Loucy (cell line): ENCODE data around the gene TBX6.

ENCODE experiments used
- H2AFZ ChIP-seq: fragments of 200-600 bp; sonication (generic); 2 replicates; pipeline ENCODE4 v1.6.0; 2016; ENCODE audit warnings: antibody characterized with exemption, mild to moderate bottlenecking, low read length, moderate library complexity
- H3F3A ChIP-seq: fragments of 200-600 bp; 2 replicates; pipeline ENCODE4 v1.6.0; 2016; ENCODE audit warnings: antibody characterized with exemption, low read depth, mild to moderate bottlenecking
- H3K27me3 ChIP-seq: fragments of 200-600 bp; sonication (generic); 2 replicates; pipeline ENCODE4 v1.6.1; 2014; ENCODE audit warnings: low read length, mild to moderate bottlenecking; ENCODE audit not compliant: insufficient read depth, poor library complexity, severe bottlenecking
- H3K36me3 ChIP-seq: fragments of 200-600 bp; sonication (generic); 2 replicates; pipeline ENCODE4 v1.6.1; 2016; ENCODE audit warnings: low read length; ENCODE audit not compliant: insufficient read depth
- H3K4me1 ChIP-seq: fragments of 200-600 bp; sonication (generic); 2 replicates; pipeline ENCODE4 v1.5.1; 2014; ENCODE audit warnings: low read length, mild to moderate bottlenecking; ENCODE audit not compliant: insufficient read depth, poor library complexity, severe bottlenecking
- H3K4me2 ChIP-seq: fragments of 200-600 bp; sonication (generic); 2 replicates; pipeline ENCODE4 v1.6.0; 2014; ENCODE audit warnings: antibody characterized with exemption, low read length, low read depth, mild to moderate bottlenecking; ENCODE audit not compliant: poor library complexity, severe bottlenecking
- H3K4me3 ChIP-seq: fragments of 200-600 bp; sonication (generic); 2 replicates; pipeline ENCODE4 v1.5.1; 2014; ENCODE audit warnings: low read length, mild to moderate bottlenecking, mixed read lengths; ENCODE audit not compliant: poor library complexity, severe bottlenecking
- H3K79me2 ChIP-seq: fragments of 200-600 bp; sonication (generic); 2 replicates; pipeline ENCODE4 v1.6.1; 2014; ENCODE audit warnings: low read length; ENCODE audit not compliant: insufficient read depth
- H3K9ac ChIP-seq: fragments of 200-600 bp; sonication (generic); 2 replicates; pipeline ENCODE4 v1.6.0; 2014; ENCODE audit warnings: mild to moderate bottlenecking, low read depth, low read length, moderate library complexity; ENCODE audit not compliant: poor library complexity, severe bottlenecking
- H3K9me2 ChIP-seq: fragments of 200-600 bp; sonication (generic); replicated peaks from 2 replicates; pipeline ENCODE4 v1.6.1; 2016; ENCODE audit warnings: low read depth, low read length, mixed read lengths
- H3K9me3 ChIP-seq: fragments of 200-600 bp; sonication (generic); 2 replicates; pipeline ENCODE4 v1.6.1; 2014; ENCODE audit warnings: mild to moderate bottlenecking, antibody characterized with exemption, low read length, low read depth; ENCODE audit not compliant: insufficient read depth
- H4K20me1 ChIP-seq: fragments of 200-600 bp; sonication (generic); 2 replicates; pipeline ENCODE4 v1.6.0; 2014; ENCODE audit warnings: antibody characterized with exemption, low read length, mild to moderate bottlenecking; ENCODE audit not compliant: insufficient read depth, poor library complexity, severe bottlenecking
- EZH2phosphoT487 ChIP-seq: fragments of 200-600 bp; IDR thresholded peaks from 2 replicates; pipeline ENCODE4 v1.6.1; 2018; ENCODE audit warnings: antibody characterized with exemption, mild to moderate bottlenecking, moderate library complexity, borderline replicate concordance
- TF ChIP-seq, protein P1 (sequence below): fragments of 200-600 bp; sonication (generic); conservative IDR thresholded peaks from 2 replicates; pipeline ENCODE4 v1.5.1; 2014; ENCODE audit warnings: mild to moderate bottlenecking, antibody characterized with exemption, low read length

The TBX6 gene

GRCh38 chr16:30087181-30087898, 4.4 kb downstream of the TBX6 start:
- Histone ChIP-seq H4K20me1 (no peaks in the 10 kb centered on the region), H3K27me3 (no peaks in the 10 kb centered on the region), H3K79me2 (peaks cover under 1% of the 10 kb centered on the region; the same call in 1 of the 2 replicates), H3K36me3 (peaks cover 33% of the 10 kb centered on the region; the same call in 1 of the 2 replicates), H3K4me1 (peaks cover 14% of the 10 kb centered on the region), H3K9ac (no peak overlapping the region), H3K4me3 (no peak overlapping the region), H3K9me2 (no peaks in the 10 kb centered on the region), H3F3A (peaks cover 3% of the 10 kb centered on the region; the same call in 1 of the 2 replicates), H3K9me3 (no peaks in the 10 kb centered on the region), H2AFZ (no peak overlapping the region), H3K4me2 (no peak overlapping the region)
- TF ChIP-seq, protein P1, sequence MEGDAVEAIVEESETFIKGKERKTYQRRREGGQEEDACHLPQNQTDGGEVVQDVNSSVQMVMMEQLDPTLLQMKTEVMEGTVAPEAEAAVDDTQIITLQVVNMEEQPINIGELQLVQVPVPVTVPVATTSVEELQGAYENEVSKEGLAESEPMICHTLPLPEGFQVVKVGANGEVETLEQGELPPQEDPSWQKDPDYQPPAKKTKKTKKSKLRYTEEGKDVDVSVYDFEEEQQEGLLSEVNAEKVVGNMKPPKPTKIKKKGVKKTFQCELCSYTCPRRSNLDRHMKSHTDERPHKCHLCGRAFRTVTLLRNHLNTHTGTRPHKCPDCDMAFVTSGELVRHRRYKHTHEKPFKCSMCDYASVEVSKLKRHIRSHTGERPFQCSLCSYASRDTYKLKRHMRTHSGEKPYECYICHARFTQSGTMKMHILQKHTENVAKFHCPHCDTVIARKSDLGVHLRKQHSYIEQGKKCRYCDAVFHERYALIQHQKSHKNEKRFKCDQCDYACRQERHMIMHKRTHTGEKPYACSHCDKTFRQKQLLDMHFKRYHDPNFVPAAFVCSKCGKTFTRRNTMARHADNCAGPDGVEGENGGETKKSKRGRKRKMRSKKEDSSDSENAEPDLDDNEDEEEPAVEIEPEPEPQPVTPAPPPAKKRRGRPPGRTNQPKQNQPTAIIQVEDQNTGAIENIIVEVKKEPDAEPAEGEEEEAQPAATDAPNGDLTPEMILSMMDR = no peak
- no peak for TF ChIP-seq EZH2phosphoT487

DNA sequence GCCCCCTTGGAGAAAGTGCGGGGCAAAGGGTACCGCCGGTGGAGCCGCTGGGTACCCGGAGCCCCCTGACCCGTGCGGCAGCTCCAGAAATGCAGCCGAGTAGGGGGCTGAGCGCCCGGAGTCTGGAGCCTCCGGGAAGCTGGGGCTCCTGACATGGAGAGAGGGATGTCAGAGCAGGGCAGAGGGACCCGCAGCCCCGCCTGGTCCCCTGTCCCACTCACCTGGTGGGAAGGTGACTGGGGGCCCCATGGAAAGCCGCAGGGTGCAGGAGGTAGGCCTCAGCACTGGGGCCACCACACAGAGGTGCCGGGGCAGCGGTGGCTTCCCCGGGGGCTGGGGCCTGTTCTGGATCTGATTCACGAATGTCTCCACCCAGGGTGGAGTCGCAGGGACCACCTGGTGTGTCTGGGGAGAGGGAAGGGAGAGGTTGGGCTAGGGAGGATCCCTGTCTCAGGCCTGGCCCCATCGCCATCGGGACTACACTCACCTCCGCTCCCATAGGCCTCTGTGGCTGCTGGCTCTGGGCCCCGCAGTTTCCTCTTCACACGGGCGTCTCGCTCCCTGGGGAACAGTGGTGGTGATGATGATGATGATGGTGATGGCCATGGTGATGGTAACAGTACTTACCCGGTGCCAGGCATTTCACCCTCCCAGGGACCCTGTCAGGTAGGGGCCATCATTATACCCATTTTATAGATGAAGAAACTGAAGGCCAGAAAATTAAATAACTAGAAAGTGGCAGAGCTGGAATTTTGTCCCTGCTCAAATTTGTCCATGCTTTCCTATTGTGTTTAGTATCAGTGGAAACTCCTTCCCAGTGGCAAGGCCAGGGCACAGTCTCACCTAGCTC, 5.2 kb downstream of the TBX6 start:
- H3K4me3 ChIP-seq = no peak overlapping the region
- H3K9me3 ChIP-seq = no peaks in the 10 kb centered on the region
- no peaks in the 10 kb centered on the region for H3K27me3 ChIP-seq
- no peaks in the 10 kb centered on the region for H4K20me1 ChIP-seq
- H3K9me2 ChIP-seq = no peaks in the 10 kb centered on the region
- H3F3A ChIP-seq = peaks cover 3% of the 10 kb centered on the region; the same call in 1 of the 2 replicates
- no peak overlapping the region for H3K9ac ChIP-seq
- peaks cover 11% of the 10 kb centered on the region for H3K4me1 ChIP-seq
- H2AFZ ChIP-seq = no peak overlapping the region
- H3K79me2 ChIP-seq = peaks cover 3% of the 10 kb centered on the region; the same call in 1 of the 2 replicates
- H3K4me2 ChIP-seq = no peak overlapping the region
- TF ChIP-seq EZH2phosphoT487 = no peak
- TF ChIP-seq, protein P1 = no peak
- H3K36me3 ChIP-seq = peaks cover 36% of the 10 kb centered on the region; the same call in 1 of the 2 replicates

GRCh38 chr16:30085820-30086219, 5.9 kb downstream of the TBX6 start:
- no peak overlapping the region for H3K4me2 ChIP-seq
- peaks cover 42% of the 10 kb centered on the region; the same call in 1 of the 2 replicates for H3K36me3 ChIP-seq
- H3K9me3 ChIP-seq = no peaks in the 10 kb centered on the region
- H3K9me2 ChIP-seq = no peaks in the 10 kb centered on the region
- H3K4me3 ChIP-seq = no peak overlapping the region
- peaks cover 3% of the 10 kb centered on the region; the same call in 1 of the 2 replicates for H3F3A ChIP-seq
- H3K27me3 ChIP-seq = no peaks in the 10 kb centered on the region
- H3K4me1 ChIP-seq = peaks cover 11% of the 10 kb centered on the region
- no peak overlapping the region for H2AFZ ChIP-seq
- no peak for TF ChIP-seq EZH2phosphoT487
- TF ChIP-seq, protein P1 = no peak
- no peaks in the 10 kb centered on the region for H4K20me1 ChIP-seq
- H3K79me2 ChIP-seq = peaks cover 9% of the 10 kb centered on the region; the same call in 1 of the 2 replicates
- no peak overlapping the region for H3K9ac ChIP-seq
